HCT116 (cell line): ENCODE data around the gene HK2. TPM values are rescaled to one million over a fixed set of nuclear protein-coding genes. Genes with fewer than 3 reads are reported as not detected.

Experiments
- ATAC-seq: fragments of 200-7000 bp; cut with Tn5 transposase; 2 replicates; pipeline ENCODE4 v1.9.1; 2020; ENCODE audit warnings: mild to moderate bottlenecking, moderate library complexity
- BruUV-seq: library from RNA; stranded (reverse); fragments of 400-500 nt; replicated peaks from 2 replicates; lab custom pipeline; 2021; lab: Mats Ljungman, UMichigan
- CTCF ChIA-PET: fragments of 300-600 bp; sonication (Branson Sonifier 250); formaldehyde crosslinking; loops from one replicate; lab custom pipeline; 2021; ENCODE audit warnings: antibody characterized with exemption; lab: Charles Lee
- POLR2A ChIA-PET: fragments of 300-600, 350-600 bp; sonication (Branson Sonifier 250); formaldehyde crosslinking; loops from one replicate; lab custom pipeline; 2021; ENCODE audit warnings: antibody characterized with exemption; lab: Charles Lee
- RAD21 ChIA-PET, 2 experiments: fragments of 300-600 bp; sonication (Branson Sonifier 250); formaldehyde crosslinking; loops; one replicate each; lab custom pipeline; 2023; ENCODE audit warnings: low total read pairs in 2 of 2; ENCODE audit not compliant: uncharacterized antibody in 2 of 2, unreplicated experiment in 2 of 2, low non-redundant PET in 1 of 2; lab: Charles Lee
- DNase-seq: peaks from one replicate; pipeline ENCODE4 v3.0.0-alpha.2; 2010; ENCODE audit warnings: low read depth, low spot score
- H2AFZ ChIP-seq: fragments of 200-600 bp; shearing (Covaris generic), sonication (generic); 2 replicates; pipeline ENCODE4 v1.6.1; 2017; ENCODE audit warnings: low read depth, mixed run types, mixed read lengths, antibody characterized with exemption, low read length; ENCODE audit not compliant: poor library complexity, severe bottlenecking
- H3K27ac ChIP-seq: 2 replicates; pipeline ENCODE4 v1.5.1; 2012; ENCODE audit warnings: low read depth, low read length
- H3K27me3 ChIP-seq: fragments of 200-600 bp; sonication (generic); 2 replicates; pipeline ENCODE4 v1.6.1; 2016; ENCODE audit warnings: mixed run types, low read length, mixed read lengths; ENCODE audit not compliant: insufficient read depth
- H3K36me3 ChIP-seq, 2 experiments: fragments of 200-500 bp in 1 of 2; fragments of 200-600 bp in 1 of 2; sonication (Bioruptor generic) in 1 of 2; sonication (generic) in 1 of 2; 2 replicates each; pipeline versions ENCODE4 v1.5.1 to v1.6.1; 2014 to 2016; ENCODE audit warnings: low read length in 2 of 2, inconsistent platforms in 1 of 2, mixed read lengths in 1 of 2, mixed run types in 1 of 2; ENCODE audit not compliant: insufficient read depth in 2 of 2, control insufficient read depth in 1 of 2
- H3K4me1 ChIP-seq, 2 experiments: fragments of 200-600 bp in 1 of 2; sonication (generic) in 1 of 2; 2 replicates each; pipeline versions ENCODE4 v1.5.1 to v1.6.1; 2012 to 2017; ENCODE audit warnings: low read length in 2 of 2, inconsistent platforms in 1 of 2, mild to moderate bottlenecking in 1 of 2, mixed read lengths in 1 of 2, mixed run types in 1 of 2, moderate library complexity in 1 of 2; ENCODE audit not compliant: insufficient read depth in 2 of 2, control insufficient read depth in 1 of 2
- H3K4me2 ChIP-seq: fragments of 200-600 bp; sonication (generic); 2 replicates; pipeline ENCODE4 v1.6.1; 2017; ENCODE audit warnings: mixed run types, low read length, mixed read lengths
- H3K4me3 ChIP-seq, 2 experiments: fragments of 200-600 bp in 1 of 2; sonication (generic) in 1 of 2; replicated peaks in 1 of 2; 2 replicates each; pipeline ENCODE4 v1.5.1; 2011 to 2016; ENCODE audit warnings: low read length in 2 of 2, control low read depth in 1 of 2, low read depth in 1 of 2, mild to moderate bottlenecking in 1 of 2, mixed read lengths in 1 of 2, mixed run types in 1 of 2
- H3K79me2 ChIP-seq: fragments of 200-600 bp; sonication (generic); 2 replicates; pipeline ENCODE4 v1.6.1; 2017; ENCODE audit warnings: mild to moderate bottlenecking, mixed run types, low read length, moderate library complexity, mixed read lengths; ENCODE audit not compliant: insufficient read depth
- H3K9ac ChIP-seq: fragments of 200-600 bp; sonication (generic); 2 replicates; pipeline ENCODE4 v1.6.1; 2016; ENCODE audit warnings: low read length, mixed read lengths
- H3K9me2 ChIP-seq: fragments of 200-600 bp; sonication (generic), shearing (Covaris generic); 2 replicates; pipeline ENCODE4 v1.6.1; 2017; ENCODE audit warnings: mixed run types, mild to moderate bottlenecking, moderate library complexity; ENCODE audit not compliant: insufficient read depth
- H3K9me3 ChIP-seq, 2 experiments: fragments of 200-500 bp in 1 of 2; fragments of 200-600 bp in 1 of 2; sonication (Bioruptor generic) in 1 of 2; sonication (generic) in 1 of 2; 2 replicates each; pipeline ENCODE4 v1.6.1; 2014 to 2017; ENCODE audit warnings: low read length in 2 of 2, mixed read lengths in 2 of 2, inconsistent platforms in 1 of 2, low read depth in 1 of 2, mild to moderate bottlenecking in 1 of 2, mixed run types in 1 of 2, moderate library complexity in 1 of 2; ENCODE audit not compliant: control insufficient read depth in 1 of 2, insufficient read depth in 1 of 2
- H4K20me1 ChIP-seq: fragments of 200-600 bp; sonication (generic), shearing (Covaris generic); 2 replicates; pipeline ENCODE4 v1.6.1; 2017; ENCODE audit warnings: mixed run types, mild to moderate bottlenecking, moderate library complexity; ENCODE audit not compliant: insufficient read depth
- ELF1 ChIP-seq: IDR thresholded peaks from 2 replicates; pipeline ENCODE4 v1.6.1; 2012; ENCODE audit warnings: low read depth, borderline replicate concordance
- EZH2phosphoT487 ChIP-seq: fragments of 200-600 bp; IDR thresholded peaks from 2 replicates; pipeline ENCODE4 v1.6.1; 2018; ENCODE audit warnings: antibody characterized with exemption, borderline replicate concordance
- POLR2AphosphoS5 ChIP-seq: IDR thresholded peaks from 2 replicates; pipeline ENCODE4 v1.6.1; 2011; ENCODE audit warnings: mild to moderate bottlenecking, low read depth, low read length, moderate library complexity
- REST ChIP-seq: IDR thresholded peaks from 2 replicates; pipeline ENCODE4 v1.6.1; 2012; ENCODE audit warnings: low read depth
- ZNF274 ChIP-seq: fragments of 200-500 bp; sonication (Bioruptor generic); IDR thresholded peaks from 2 replicates; pipeline ENCODE4 v1.6.1; 2014; ENCODE audit warnings: mild to moderate bottlenecking, low read depth, low read length, inconsistent platforms
- intact Hi-C: fragments of 100-400 bp; cut with micrococcal nuclease; formaldehyde crosslinking; loops from 2 replicates; pipeline ENCODE4 v1.10.0; 2022
- total RNA-seq: library from RNA; stranded (reverse); gene quantifications from one replicate; pipeline ENCODE4 v1.2.1, GENCODE V29; 2021; ENCODE audit not compliant: unreplicated experiment

The HK2 gene
- total RNA-seq, 1 experiment from 2014 or later = 42.5 TPM

- Histone ChIP-seq H3K27me3 (peaks cover 5% of the 10 kb centered on the region; the same call in 1 of the 2 replicates), H4K20me1 (no peaks in the 10 kb centered on the region), H2AFZ (no peak overlapping the region)
- TF ChIP-seq REST = no peak
- TF ChIP-seq, all 23 proteins: peak for 0
- no peak for ATAC-seq
- no peaks in the 10 kb centered on the region for H3K9me3 ChIP-seq
- H3K4me1 ChIP-seq = no peaks in the 10 kb centered on the region
- no peak overlapping the region for H3K4me2 ChIP-seq
- RAD21 ChIA-PET = no interaction called here
- intact Hi-C loops = loop anchor here (10.0 kb wide), 1 partner anchor 115 kb away; no protein-coding TSS in a partner anchor
- no peaks in the 10 kb centered on the region for H3K9me2 ChIP-seq
- H3K27ac ChIP-seq = no peak overlapping the region
- no peaks in the 10 kb centered on the region for H3K36me3 ChIP-seq
- BruUV-seq = no TSS peak
- H3K4me3 ChIP-seq = no peak overlapping the region
- H3K79me2 ChIP-seq = no peaks in the 10 kb centered on the region
- CTCF ChIA-PET = no interaction called here
- no peak for DNase-seq
- H3K9ac ChIP-seq = no peak overlapping the region
- POLR2A ChIA-PET = no interaction called here
Observed at GRCh38 chr2:74939919-74940812, 106.2 kb downstream of the HK2 start.

DNA sequence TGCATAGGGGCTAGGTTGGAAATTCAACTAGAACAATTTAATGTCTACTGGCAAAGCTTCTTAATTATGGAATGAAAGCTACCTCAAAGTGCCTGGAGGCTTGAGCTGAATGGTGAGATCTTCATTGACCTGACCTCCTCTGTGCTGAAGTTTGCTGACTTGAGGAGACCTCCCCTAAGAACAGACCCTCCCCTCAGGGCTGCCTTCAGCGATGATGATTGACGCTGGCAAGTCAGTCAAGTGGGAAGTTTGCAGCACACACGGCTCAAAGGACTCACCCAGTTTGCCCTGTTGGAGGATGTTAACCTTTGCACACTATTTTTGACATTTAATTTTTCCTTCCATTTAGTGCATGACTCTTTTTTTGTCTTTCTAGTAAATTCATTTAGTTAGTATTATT is 107.4 kb downstream of the HK2 start:
- no peak for TF ChIP-seq POLR2AphosphoS5
- TF ChIP-seq REST = no peak
- no peak for TF ChIP-seq EZH2phosphoT487
- TF ChIP-seq ELF1 = no peak
- no peak for TF ChIP-seq ZNF274
- no peak for ATAC-seq
- Histone ChIP-seq H3K4me3 (no peak overlapping the region), H3K27me3 (peaks cover 4% of the 10 kb centered on the region; the same call in 1 of the 2 replicates), H3K4me2 (no peak overlapping the region), H3K27ac (no peak overlapping the region), H3K9me2 (no peaks in the 10 kb centered on the region), H3K79me2 (no peaks in the 10 kb centered on the region), H4K20me1 (no peaks in the 10 kb centered on the region), H3K9me3 (no peaks in the 10 kb centered on the region), H2AFZ (no peak overlapping the region), H3K4me1 (no peaks in the 10 kb centered on the region), H3K9ac (no peak overlapping the region), H3K36me3 (no peaks in the 10 kb centered on the region)
- intact Hi-C loops = no loop called here
- ChIA-PET CTCF (no interaction called here), POLR2A (no interaction called here), RAD21 (no interaction called here)
- DNase-seq = no peak
- no TSS peak for BruUV-seq
